NT2/D1 (cell line): Measurements from ENCODE around the gene ZIM2.

Source experiments
- SUZ12 ChIP-seq: IDR thresholded peaks from 2 replicates; pipeline ENCODE4 v1.6.1; 2011; ENCODE audit not compliant: insufficient read length, insufficient read depth; ENCODE audit errors: extremely low read depth
- YY1 ChIP-seq: IDR thresholded peaks from 2 replicates; pipeline ENCODE4 v1.6.1; 2011; ENCODE audit not compliant: insufficient read length, insufficient read depth
- ZNF274 ChIP-seq: IDR thresholded peaks from 2 replicates; pipeline ENCODE4 v1.6.1; 2011; ENCODE audit warnings: mild to moderate bottlenecking, low read depth, low read length

- TF ChIP-seq YY1 = no peak
- TF ChIP-seq SUZ12 = no peak
- TF ChIP-seq ZNF274 = no peak
Observed at GRCh38 chr19:56821675-56822074, 18.9 kb downstream of the ZIM2 start.
